ENCODE data around the gene ALPK1.

Gene ALPK1

DNA sequence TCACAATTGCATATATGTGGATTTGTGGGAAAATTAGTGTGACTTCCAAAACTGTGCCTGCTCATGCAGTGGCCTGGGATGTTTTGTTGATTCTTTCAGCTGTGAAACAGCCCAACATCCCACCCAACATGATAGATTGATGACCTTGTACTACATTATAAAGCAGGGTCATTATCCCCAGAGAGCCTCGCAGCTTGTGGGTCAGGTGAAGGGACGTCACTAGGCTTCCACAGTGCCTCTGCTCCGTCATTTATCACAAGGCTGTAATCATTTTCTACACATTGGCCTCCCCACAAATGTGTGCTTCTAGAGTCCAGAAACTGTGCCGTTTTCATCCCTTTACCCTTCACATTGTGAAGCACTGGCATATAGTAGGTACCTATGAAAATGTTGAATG is 31.6 kb downstream of the ALPK1 start:
- no peak for DNase-seq (ENCODE audit: low spot score)

DNA sequence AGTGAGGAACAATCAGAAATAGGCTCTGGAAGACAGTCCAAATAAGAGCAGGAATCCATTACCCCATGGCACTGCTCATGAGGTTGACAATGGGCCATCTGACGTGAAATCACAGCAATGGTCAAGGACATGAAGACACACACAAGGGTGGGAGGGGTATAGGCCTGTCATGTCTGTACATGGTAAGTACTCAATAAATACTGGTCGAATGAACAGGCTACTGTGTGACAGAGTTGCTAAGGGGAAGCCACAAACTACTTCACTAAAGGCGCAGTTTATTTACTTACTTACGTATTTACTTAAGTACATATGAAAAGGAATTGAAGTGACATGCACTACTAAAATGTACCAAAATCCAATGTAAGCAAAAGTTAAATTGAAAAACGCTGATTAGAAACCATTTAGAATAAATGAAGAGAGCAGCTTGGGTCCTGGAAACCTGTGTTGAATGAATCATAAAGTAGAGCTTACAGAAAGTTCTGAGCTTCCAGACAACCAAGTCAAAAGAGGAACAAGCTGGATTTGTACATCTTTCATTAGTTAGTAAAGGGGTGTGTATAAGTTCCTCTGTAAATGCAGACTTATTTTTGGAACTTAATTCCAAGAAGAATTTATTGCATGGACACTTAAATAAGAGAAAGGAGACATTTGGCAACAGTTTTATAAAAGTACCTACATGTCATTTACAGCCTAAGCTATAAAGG is 32.7 kb downstream of the ALPK1 start:
- no peak for DNase-seq (ENCODE audit: low spot score)

DNA sequence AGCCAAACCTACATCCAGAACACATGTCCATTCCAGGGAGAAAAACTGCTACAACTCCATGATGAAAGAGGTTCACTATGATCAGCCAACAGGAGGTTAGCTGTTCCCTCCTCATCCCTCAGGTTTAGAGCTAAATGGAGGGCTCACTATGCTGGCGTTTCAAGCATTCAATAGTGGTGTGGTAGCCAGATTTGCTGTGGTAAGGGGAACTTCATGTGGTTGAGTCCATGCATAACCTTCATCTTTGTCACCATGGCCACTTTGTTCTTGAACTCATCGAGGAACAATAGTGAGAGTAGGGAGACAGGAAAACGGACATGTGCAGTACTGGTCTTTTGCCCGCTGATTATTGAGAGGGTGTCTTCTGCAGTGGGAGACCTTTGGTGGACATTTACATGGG is 33.8 kb downstream of the ALPK1 start:
- DNase-seq (ENCODE audit: low spot score), result no peak

DNA sequence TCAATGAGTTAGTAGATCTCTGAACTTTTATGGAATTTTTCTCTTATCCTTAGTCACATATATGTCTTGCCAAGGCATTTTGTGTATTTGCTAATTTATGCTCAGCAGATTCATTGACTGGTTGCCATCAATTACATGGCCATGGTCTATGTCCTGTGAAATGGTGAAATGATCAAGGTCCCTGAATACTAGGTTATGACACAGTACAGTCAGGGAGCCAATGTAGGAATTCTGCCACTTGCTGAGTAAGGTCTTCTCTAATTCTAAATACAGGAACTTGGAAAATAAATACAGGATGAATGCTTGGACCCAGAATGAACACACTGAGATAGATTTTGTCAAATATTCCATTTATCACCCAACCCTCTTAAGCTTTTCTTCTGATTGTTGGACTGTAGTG is 35.2 kb downstream of the ALPK1 start:
- no peak for DNase-seq (ENCODE audit: low spot score)

DNA sequence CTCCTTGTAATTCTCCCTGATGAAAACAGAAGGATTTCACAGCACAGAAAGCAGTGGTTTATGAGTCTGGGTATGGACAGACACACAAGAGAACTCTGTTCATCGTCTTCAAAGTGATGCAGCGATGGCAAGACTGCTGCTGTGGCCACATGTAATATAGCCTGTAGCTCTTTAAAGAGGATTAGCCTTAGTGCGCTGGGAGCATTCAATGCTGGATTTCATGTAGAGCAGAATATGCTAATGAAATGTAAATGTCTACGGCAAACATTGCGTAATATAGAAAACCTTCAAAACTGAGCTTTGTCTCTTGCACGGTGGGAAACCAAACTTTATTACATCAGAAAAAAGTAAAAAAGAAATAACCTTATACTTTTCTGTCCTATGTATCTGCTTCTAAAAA is 42.9 kb downstream of the ALPK1 start:
- DNase-seq (ENCODE audit: low spot score), result no peak

DNA sequence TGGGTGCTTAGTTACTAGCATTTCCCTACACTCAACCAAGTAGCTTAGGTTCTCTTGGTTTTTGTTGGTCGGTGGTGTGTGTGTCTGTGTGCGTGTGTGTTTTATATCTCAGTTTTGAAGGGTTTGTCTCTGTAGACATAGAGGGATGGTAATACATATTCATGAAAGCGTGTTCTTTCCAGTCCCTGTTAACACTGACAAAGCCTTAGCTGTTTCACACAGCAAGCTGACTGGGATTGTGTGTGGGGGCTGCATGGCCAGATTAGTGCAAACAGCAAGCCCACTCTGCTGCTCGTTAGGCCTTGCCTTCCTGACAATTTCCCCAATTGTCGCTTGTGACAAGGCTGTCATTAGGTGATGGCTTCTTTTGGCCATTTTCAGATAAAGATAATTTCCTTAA is 43.9 kb downstream of the ALPK1 start:
- DNase-seq (ENCODE audit: low spot score), result no peak

DNA sequence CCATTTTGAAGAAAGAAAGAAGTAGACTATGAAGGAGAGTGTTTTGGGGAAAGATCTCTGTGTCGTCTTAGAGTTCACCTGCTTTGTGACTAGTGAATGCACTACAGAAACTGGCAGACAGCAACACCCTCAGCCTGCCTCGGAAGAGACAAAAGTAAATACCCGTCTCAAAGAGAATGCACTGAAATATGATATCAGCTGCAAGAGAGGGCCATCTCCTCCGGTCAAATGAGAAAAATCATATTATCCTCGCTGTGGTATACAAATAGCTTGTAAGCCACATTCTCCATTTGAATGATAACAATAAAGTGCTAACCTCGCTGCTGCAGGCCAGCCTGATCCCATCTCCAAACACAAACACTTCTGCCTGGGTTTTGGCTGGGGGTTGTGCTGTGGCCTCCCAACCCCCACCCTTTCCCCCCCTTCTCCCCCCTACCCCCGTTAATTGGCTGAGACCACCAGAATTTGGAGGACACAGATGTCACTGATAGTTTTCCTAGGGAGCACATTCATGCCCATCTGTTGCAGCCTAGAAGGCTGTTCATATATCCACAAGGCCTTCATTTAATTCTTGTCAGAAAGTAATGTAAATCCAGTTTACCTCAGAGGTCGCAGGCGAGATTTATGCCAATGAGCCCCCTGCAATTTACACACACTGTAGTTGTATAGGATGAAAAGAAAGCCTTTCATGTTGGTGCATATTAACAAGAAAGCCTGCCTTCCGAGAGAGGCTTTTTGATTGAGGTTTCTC is 46.3 kb downstream of the ALPK1 start:
- no peak for DNase-seq (ENCODE audit: low spot score)

DNA sequence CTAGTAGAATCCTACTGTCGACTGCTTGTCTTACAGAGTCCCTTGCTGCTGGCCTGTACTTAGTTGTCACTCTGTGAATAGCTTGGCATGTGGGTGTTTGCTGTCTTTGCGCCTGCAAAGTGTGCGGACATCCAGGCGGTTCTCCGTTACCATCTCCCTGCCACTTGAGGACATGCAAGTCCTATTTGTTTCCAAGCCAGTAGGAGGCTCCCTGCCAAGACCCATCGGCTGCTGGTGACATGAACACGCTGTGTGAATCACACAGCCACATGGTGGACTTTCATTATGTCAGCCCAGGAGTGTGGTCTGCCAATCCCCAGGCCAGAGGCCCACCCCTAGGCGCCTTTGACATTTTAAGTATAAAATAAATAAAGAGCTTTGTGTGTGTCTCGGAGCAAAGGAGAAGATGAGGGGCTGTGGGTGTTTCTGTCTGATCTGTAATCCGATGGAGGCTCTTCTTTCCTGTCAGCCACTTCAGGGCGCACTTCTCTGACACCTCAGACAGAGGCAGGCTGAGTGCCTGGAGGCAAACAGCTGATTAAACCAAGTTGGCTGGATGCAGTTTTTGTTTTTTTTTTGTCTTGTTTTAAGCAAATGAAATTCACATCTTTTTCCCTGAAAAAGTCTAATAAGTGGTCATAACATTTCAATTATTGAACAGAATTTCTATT is 51.5 kb downstream of the ALPK1 start:
- no peak for DNase-seq (ENCODE audit: low spot score)

DNA sequence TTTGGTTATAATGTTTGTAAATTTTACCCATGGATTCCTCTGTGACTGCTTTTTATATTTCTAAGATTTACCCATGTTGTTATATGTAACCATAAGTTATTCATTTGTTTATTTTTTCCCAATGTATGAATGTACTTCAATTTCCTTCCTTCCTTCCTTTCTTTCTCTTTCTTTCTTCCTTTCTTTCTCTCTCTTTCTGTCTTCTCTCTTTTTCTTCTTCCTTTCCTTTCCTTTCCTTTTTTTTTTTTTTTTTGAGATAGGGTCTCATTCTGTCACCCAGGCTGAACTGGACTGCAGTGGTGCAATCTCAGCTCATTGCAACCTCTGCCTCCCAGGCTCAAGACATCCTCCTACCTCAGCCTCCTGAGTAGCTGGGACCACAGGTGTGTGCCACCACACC is 55.6 kb downstream of the ALPK1 start:
- DNase-seq (ENCODE audit: low spot score), result no peak

DNA sequence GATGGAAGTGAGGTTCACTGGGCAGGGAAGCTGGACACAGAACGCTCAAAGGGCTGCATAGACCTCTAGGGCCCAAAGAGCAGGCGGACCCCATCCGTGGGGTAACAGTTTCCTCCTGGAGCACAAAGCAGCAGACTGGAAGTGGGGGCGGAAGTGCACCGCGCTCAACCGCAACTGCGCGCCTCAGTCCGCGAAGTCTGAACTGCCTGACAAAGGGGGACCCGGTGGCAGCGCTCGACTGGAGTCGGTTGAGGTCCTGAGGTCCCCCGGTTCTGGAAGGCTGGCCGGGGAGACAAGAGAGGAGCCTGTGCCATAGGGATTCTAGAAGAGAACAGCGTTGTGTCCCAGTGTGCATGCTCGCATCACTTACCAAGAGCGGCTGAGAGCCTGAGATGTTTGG is 58.5 kb downstream of the ALPK1 start:
- no peak for DNase-seq (ENCODE audit: low spot score)

DNA sequence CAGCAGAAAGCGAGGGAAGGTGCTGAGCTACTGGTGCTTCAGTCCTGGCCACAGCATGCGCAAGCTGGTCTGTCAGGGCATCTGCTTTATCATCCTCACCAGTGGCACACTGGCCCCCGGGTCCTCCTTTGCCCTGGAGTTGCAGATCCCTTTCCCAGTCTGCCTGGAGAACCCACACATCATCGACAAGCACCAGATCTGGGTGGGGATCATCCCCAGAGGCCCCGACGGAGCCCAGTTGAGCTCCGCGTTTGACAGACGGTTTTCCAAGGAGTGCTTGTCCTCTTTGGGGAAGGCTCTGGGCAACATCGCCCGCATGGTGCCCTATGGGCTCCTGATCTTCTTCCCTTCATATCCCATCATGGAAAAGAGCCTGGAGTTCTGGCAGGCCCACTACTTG is 60.3 kb downstream of the ALPK1 start:
- no peak for DNase-seq (ENCODE audit: low spot score)

DNA sequence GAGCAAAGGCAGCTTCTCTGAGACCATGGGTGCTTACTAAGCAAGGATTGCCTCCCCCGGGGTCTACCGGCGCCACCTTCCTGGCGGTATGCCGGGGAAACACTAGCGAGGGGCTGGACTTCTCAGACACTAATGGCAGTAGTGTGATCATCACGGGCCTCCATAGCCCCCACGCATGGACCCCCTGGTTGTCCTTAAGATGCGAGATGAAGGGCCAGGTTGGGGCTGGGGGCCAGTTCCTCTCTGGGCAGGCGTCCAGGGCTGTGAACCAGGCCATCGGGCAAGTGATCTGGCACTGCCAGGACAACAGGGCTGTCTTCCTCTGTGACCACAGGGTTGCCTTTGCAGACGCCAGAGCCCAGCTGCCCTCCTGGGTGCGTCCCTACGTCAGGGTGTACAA is 60.7 kb downstream of the ALPK1 start:
- no peak for DNase-seq (ENCODE audit: low spot score)

DNA sequence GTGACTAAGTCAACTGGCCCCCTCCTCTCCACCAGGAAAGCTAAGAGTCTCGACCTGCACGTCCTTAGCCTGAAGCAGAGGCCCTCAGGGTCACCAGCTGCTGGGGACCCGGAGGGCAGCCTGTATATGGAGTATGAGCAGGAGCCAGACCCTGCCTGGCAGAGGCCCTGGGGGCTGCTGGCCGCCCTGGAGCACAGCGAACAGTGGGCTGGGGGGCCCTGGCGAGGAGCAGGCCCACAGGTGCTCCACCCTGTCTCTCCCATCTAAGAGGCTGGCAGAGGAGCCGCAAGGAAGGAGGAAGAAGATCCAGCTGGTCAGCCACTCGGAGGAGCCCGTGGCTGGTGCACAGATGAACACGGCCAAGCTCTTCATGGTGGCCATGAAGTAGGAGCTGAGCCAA is 61.2 kb downstream of the ALPK1 start:
- DNase-seq (ENCODE audit: low spot score), result no peak

DNA sequence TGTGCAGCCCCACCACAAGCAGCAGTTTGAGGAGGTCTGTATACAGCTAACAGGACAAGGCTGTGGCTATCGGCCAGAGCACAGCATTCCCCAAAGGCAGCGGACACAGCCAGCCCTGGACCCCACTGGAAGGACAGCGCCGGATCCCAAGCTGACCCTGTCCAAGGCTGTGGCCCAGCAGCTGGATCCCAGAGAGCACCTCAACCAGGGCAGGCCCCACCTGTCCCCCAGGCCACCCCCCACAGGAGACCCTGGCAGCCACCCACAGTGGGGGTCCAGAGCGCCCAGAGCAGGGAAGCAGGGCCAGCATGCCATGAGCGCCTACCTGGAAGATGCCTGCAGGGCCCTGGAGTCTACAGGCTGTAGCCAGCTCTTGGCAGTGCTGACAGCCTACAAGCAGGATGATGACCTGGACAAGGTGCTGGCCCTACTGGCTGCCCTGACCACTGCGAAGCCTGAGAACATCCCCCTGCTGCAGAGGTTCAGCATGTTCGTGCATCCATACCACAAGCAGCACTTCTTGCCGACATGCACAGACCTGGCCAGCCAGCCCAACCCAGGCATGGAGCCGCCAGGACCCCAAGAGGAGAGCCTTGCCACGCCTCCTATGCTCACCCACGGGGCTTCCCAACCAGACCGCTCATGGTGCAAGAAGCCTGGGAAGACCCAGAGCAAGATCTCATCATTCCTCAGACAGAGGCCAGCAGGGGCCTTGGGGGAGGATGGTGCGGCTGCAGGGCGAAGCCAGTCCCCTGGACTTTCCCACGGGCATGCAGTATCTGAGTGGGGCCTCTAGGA is 62.0 kb downstream of the ALPK1 start:
- DNase-seq (ENCODE audit: low spot score), result no peak

DNA sequence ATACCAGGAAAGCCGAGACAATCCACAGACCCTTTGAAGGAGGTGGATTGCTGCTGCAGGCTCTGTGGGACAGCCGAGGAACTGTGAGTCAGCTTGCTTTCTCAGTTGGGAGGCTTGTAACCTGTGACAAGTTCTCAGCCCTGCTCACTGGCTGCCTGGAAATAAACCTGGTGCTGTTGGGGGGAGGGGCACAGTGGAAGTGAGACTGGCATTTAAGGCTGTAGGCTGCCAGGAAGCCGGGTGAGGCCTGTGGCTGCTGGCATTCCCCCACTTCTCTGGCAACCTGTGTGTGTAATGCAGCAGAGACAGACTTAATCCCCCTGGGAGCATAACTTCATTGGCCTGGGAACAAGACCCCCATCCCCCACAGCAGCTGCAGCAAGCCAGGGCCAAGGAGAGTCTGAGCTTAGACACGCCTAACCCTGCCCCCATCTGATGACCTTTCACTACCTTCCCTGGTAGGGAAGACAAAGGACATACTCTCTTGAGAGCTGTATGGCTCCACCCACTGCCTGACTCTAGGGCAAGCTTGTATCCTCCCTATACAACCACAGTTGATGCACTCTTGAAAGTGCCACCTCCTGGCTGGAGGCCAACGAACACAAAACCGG is 64.1 kb downstream of the ALPK1 start:
- peak; percentile 42 for DNase-seq (ENCODE audit: low spot score)

DNA sequence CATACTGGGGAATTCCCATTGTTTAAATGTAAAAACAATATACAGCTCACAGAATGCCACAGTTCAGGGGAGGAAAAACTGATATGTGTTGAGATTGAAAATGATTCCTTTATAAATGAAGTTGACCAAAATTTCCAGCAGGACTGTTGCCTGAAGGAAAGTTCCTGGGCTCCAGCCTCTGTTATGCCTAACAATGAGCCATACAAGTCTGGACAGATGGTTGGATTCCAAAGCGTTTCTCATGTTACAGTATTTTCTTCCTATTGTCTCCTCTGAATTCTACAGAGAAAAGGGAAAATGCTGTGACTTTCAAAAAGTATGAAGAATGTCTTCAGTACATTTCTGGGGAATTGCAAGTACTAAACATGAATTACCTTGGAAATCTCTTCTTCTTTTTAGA is 73.3 kb downstream of the ALPK1 start:
- no peak for DNase-seq (ENCODE audit: low spot score)

DNA sequence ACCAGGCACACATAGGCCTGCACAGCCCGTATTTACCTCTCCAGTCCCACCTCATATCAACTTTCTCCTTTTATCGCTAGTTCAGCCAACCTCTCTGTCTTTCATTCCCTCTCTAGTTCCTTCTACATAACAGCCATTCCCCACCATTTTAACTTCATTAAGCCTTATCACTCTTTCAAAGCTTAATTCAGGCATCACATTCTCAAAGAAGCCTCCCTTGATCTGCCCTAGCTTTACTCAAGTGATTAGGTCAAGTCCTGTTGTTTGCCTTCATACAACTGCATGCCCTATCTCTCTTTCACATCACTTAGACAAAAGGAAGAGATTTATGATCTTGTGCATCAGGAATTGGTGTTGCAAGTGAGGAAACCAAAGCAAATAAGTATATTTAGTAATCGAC is 74.2 kb downstream of the ALPK1 start:
- DNase-seq (ENCODE audit: low spot score), result no peak

DNA sequence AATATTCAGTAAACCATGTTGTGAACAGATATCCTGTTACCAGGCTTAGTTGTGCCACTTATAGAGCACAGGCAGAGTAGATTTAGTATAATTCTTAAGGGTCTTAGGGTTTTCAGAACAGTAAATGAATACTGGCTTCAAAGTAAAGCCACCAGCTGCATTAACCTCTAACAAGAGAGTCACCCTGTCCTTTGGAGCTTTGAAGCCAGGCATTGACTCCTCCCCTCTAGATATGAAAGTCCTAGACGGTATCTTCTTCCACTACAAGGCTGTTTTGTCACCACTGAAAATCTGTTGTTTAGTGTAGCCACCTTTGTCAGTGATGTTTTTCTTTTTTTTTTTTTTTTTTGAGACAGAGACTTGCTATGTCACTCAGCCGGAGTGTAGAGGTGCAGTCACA is 77.7 kb downstream of the ALPK1 start:
- DNase-seq (ENCODE audit: low spot score), result no peak

DNA sequence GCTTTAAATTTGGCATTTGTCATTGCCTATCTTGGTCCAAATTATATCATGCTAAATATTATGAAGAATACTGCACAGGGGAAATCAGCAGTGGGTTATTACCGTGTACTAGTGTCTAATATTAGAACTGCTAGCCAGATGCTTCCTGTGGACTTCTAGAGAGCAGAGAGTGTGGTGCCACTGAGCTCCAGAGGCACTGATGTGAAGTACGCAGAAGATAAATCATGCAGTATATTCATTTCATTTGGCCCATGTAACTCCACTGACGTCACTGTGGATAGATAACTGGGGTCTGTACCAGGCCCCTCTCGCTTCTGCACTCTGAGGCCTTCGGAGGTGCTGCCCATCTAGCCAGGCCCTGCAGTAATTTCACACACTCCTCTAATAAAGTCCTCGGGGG is 80.0 kb downstream of the ALPK1 start:
- DNase-seq (ENCODE audit: low spot score), result peak; percentile 15

DNA sequence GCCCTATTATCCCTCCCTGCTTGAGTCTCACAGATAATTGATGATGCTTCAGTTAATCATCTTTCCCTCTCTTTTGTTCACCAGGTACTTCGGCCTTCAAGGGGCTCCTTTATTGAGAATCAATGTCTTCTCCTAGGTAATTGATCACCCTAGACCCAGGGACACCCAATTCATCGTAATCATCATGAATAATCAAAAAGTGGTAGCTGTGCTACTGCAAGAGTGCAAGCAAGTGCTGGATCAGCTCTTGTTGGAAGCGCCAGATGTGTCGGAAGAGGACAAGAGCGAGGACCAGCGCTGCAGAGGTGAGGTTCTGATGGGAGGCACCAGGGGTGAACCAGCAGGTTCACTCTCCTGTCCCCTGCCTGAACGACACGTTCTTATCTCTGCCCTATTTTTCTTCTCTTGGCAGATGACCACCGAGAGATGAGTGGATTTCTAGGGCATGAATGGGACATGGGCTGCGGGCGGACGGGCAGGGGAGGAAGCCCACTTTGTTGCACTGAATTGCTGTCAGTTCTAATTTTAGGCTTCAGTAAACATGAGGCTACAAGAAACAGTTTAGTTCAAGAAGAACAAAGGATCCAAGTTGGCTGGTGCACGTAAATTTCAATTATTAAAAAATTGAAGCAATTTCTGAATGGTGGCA is 80.5 kb downstream of the ALPK1 start:
- DNase-seq (ENCODE audit: low spot score), result no peak

DNA sequence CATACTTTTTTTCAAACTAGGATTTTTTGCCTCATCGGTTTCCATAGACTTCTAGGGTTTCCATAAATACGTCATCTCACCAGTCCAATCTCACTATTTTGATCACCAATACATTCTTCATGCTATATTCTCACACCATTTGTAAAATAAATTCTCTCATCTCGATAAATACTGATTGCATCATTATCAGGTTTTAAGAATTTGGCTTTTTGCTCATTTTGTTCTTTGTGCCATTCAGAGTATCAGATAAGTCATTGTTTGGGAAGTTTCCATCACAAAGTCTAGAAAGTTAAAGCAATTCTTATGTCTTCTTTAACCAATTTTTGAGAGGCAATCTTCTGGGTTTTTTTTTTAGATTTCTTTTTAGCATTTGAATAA is 81.1 kb downstream of the ALPK1 start:
- DNase-seq (ENCODE audit: low spot score), result no peak

DNA sequence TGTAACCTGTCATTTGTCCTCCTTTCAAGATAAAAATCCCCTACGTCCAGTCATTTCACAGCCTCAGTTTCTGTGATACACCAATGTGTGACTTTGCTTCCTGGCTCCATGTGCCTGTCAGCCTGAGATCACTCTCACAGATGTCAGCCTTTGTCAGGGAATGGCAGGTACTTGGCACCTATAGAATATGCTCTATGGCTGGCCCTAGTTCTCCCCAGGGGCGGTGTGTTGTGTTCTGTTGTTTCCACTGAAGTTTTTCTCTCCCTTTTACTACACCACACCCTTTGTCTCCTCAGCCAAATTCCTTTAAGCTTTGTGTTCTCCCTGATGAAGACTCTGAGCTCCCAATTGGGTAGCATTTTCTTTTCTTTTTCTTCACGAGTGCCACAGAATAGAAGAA is 81.7 kb downstream of the ALPK1 start:
- DNase-seq (ENCODE audit: low spot score), result no peak
